Measurements from ENCODE around the gene ACTR6. TPM values are rescaled to one million over a fixed set of nuclear protein-coding genes. Genes with fewer than 3 reads are reported as not detected.

The ACTR6 gene
- total and polyA plus RNA-seq, 9 of the 15 experiments (the other 6 are each of a cell fraction or from before 2014, with no cell fraction given), result 26.1 to 109 (median 70.9) TPM

GRCh38 chr12:100258127-100258526 is 57.5 kb downstream of the ACTR6 start:
- no peak for ATAC-seq
- in situ Hi-C loops (cut with MboI), result no loop called here

More at GRCh38 chr12:100258127-100258526, 57.5 kb downstream of the ACTR6 start:
- no peak for DNase-seq (ENCODE audit: extremely low read depth in 1 of 4, low spot score in 3 of 4)
- no peak overlapping the region for H3K27ac ChIP-seq (ENCODE audit: extremely low read depth, low read depth, low read length)
- H4K20me1 ChIP-seq (replicated peaks; ENCODE audit: control insufficient read depth, insufficient read depth, low read length), result no peaks in the 10 kb centered on the region
- H3K27me3 ChIP-seq (ENCODE audit: control insufficient read depth in 2 of 2, insufficient read depth in 2 of 2, low read length in 2 of 2), result no peaks in the 10 kb centered on the region
- FAIRE-seq, result no peak
- H3K9me1 ChIP-seq (ENCODE audit: control insufficient read depth, insufficient read depth, low read length), result no peaks in the 10 kb centered on the region
- no peaks in the 10 kb centered on the region for H3K36me3 ChIP-seq (ENCODE audit: control insufficient read depth, insufficient read depth, low read length)
- intact Hi-C loops (cut with micrococcal nuclease), result no loop called here
- ChIA-PET POLR2A (no interaction called here), CTCF (ENCODE audit: low intra/inter-chr PET ratio) (no interaction called here)
- H3K9ac ChIP-seq (ENCODE audit: insufficient read depth in 1 of 2, low read depth in 2 of 2, low read length in 2 of 2), result no peak overlapping the region
- H3K9me3 ChIP-seq (replicated peaks; ENCODE audit: control insufficient read depth, insufficient read depth, low read depth, low read length), result no peaks in the 10 kb centered on the region
- WGBS (ENCODE audit: insufficient coverage, low coverage, missing lambda C conversion rate), result 82% methylated on average over 1 of the region's 1 CpG
- H3K79me2 ChIP-seq (ENCODE audit: control insufficient read depth, insufficient read depth, low read length), result no peaks in the 10 kb centered on the region
- H3K4me1 ChIP-seq (replicated peaks in 1 of 2; ENCODE audit: control insufficient read depth in 2 of 2, insufficient read depth in 2 of 2, low read length in 2 of 2), result no peaks in the 10 kb centered on the region
- no peak overlapping the region for H2AFZ ChIP-seq (ENCODE audit: low read depth, low read length)
- no TSS peak for BruUV-seq (replicated peaks)
- TF ChIP-seq CCNT2 (IDR thresholded peaks at IDR 0.05; ENCODE audit: borderline replicate concordance, extremely low read depth, insufficient read length, low read depth, low read length), result no peak
- TF ChIP-seq ILF3 (IDR thresholded peaks at IDR 0.05; ENCODE audit: borderline replicate concordance), result no peak
- no peak for TF ChIP-seq TSC22D4 (tag; IDR thresholded peaks at IDR 0.05)
- no peak for TF ChIP-seq HCFC1 (IDR thresholded peaks at IDR 0.05; ENCODE audit: low read depth, low read length)
- no peak for TF ChIP-seq EZH2 (IDR thresholded peaks at IDR 0.05; ENCODE audit: borderline replicate concordance, low read depth, low read length)
- no peak for TF ChIP-seq GTF2E2 (tag; IDR thresholded peaks at IDR 0.05)
- no peak for TF ChIP-seq ZBED1 (IDR thresholded peaks at IDR 0.05)
- TF ChIP-seq ZNF444 (CRISPR knock-in tag; IDR thresholded peaks at IDR 0.05), result no peak
- no peak for TF ChIP-seq PTBP1 (IDR thresholded peaks at IDR 0.05; ENCODE audit: low read depth, low read length)
- no peak for TF ChIP-seq SMAD4 (CRISPR knock-in tag; conservative IDR thresholded peaks at IDR 0.05)
- TF ChIP-seq SRF (CRISPR knock-in tag; IDR thresholded peaks at IDR 0.05), result no peak
- TF ChIP-seq RBM34 (IDR thresholded peaks at IDR 0.05; ENCODE audit: borderline replicate concordance, insufficient read depth, low read length), result no peak
- TF ChIP-seq THRB (CRISPR knock-in tag; conservative IDR thresholded peaks at IDR 0.05), result no peak
- no peak for TF ChIP-seq SP2 (IDR thresholded peaks at IDR 0.05; ENCODE audit: extremely low read depth, low read depth, low read length, poor library complexity, severe bottlenecking)
- TF ChIP-seq THRAP3 (IDR thresholded peaks at IDR 0.05; ENCODE audit: borderline replicate concordance), result no peak
- no peak for TF ChIP-seq ZFP36 (IDR thresholded peaks at IDR 0.05; ENCODE audit: low read depth, low read length, partially characterized antibody)
- no peak for TF ChIP-seq ZNF830 (CRISPR knock-in tag; IDR thresholded peaks at IDR 0.05)
- TF ChIP-seq NFATC3 (IDR thresholded peaks at IDR 0.05), result no peak
- TF ChIP-seq ZNF280B (CRISPR knock-in tag; IDR thresholded peaks at IDR 0.05), result no peak
- TF ChIP-seq ZNF695 (CRISPR knock-in tag; IDR thresholded peaks at IDR 0.05), result no peak
- no peak overlapping the region for H3K4me3 ChIP-seq
- H3K4me2 ChIP-seq (ENCODE audit: insufficient read depth, low read length), result no peak overlapping the region

Measured in K562 (cell line).